Measurements from ENCODE around the gene PRKN.

Gene PRKN

DNA sequence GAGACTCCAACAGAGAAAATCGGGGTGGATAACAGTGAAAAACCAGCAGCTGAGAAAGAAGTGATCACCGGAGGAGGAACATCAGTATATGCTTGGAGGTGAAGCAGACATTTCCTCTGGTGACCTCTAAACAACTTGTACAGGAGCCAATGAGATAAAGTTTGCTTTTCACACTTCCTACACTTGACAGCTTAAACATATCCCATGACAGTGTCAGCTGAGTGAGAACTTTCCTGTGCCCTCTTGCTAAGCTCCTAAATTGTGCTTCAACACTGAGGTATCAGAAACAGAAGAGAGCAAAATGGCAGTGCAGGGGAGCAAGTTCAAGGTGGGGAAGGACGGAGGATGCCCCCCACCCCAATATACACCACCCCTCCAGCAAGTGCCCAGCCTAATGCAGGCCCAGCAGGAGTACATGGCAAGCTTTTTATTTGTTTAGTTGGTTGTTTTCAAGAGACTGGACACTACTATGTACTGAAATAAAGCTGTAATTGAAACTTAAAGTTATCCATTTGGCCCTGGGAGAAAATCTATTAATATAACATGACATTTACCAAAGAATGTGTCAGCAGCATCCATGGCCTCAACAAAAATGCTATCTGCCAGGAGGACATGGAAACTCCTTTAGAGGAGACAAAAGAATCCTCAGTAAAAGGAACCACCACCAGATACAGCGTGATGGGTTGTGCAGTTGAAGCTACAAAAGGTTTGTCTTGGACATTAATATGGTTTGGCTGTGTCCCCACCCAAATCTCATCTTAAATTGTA, 540.2 kb downstream of the PRKN start:
- no peak for DNase-seq (ENCODE audit: low read depth in 2 of 2)

DNA sequence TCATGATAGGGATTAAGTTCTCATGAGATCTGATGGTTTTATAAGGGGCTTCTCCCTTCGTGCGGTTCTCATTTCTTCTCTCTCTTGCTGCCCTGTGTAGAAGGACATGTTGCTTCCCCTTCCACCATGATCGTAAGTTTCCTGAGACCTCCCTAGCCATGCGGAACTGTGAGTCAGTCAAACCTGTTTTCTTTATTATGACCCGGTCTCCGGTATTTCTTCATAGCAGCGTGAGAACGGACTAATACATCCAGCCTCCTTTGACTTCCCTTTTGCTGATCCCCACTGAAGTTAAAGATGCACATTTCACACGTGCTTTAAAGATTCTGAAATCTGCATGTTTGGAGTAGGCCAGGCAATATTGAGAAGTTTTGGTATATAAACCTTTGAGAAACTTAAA, 543.1 kb downstream of the PRKN start:
- DNase-seq (ENCODE audit: low read depth in 2 of 2) = no peak

- no peak for DNase-seq (ENCODE audit: low read depth in 2 of 2)
Measured at GRCh38 chr6:162181741-162182401, 545.7 kb downstream of the PRKN start.

DNA sequence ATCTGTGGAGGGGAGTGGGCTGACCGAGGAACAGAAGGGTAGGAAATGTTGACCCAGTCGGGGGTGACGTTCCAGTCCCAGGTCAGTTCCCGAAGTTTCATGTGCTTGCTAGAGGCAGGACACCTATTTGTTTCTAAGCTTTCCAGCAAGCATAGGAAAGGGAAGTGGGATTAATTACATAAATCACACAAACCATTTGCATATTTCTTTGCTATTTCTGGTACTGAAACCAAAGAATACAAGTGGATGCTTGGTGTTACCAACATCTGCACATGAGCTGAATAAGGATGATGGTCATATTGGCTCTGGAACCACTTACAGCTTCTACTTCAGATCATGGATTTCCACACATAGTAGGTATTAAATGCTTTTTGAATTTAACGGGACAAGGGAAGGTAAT, 546.5 kb downstream of the PRKN start:
- DNase-seq (ENCODE audit: low read depth in 2 of 2) = no peak

DNA sequence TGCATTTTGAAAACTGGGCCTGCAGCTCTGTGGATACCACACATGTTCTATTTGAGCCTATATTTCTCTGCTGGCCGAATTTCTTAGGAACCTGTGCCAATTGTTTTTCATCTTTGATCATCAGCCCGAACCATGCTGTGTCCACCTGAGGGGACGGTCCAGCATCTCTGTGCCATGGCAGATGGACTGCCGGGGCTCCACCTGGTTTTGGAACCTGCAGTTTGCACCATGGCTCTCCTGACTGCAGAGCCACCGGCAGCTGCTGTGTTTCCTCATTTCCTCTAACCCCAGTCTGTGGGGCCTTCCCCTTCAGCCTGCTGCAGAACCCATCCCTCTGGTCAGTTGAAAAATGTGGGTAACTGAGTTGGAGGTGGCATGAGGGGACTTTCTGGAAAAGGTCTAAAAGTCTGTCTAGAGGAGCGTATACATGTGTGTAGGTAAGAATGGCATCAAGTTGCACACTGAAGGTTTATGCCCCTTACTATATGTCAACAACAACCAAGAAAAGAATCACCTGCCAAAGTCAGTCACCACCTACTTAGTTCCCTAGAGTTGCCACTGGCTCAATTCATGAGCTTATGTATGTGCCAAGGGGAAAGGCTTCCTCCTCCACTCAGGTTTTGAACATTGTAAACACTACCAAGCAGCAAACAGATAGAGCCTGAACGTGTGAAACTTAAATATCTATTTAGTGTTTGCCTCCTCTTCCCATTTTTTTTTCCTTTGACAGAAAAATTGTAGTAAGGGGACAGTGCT, 548.2 kb downstream of the PRKN start:
- no peak for DNase-seq (ENCODE audit: low read depth in 2 of 2)

GRCh38 chr6:162178666-162179065, 548.9 kb downstream of the PRKN start:
- no peak for DNase-seq (ENCODE audit: low read depth in 2 of 2)

DNA sequence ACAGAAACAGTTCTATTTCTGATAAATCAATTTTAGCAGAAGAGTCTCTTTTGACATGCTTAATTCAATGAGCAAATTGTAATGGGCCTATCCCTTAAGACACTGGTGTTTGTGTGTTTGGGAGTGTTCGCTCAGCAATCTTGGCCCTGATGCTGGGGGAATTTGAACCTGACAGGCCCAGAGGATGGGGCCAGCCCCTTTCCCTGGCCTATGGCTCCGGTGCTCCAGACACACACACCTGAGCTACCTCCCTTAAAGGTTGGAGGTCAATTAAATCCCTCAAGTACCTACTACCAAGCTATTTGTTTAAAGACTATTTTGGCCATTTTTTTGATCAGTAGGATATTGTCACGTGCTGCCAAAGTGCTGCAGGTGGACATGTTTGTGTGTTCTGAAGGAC, 549.3 kb downstream of the PRKN start:
- no peak for DNase-seq (ENCODE audit: low read depth in 2 of 2)

DNA sequence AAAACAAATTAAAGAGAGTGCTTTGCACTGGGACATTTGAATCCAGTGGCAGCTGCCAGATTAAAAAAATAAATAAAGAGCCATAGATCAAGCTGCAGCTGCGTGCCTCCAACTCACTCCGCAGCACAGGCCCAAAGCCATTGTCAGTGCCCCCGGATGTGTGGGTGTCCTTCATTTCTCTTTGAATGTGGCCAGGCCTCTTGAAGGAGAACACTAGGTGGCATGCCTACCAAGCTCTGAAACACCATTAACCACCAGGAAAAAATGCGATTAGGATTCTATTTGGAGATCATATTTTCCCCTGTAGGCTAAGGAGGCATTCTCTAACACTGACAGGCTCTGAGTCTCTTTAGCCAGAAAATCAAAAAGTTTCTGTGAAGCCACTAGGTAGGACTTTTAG, 549.8 kb downstream of the PRKN start:
- no peak for DNase-seq (ENCODE audit: low read depth in 2 of 2)

DNA sequence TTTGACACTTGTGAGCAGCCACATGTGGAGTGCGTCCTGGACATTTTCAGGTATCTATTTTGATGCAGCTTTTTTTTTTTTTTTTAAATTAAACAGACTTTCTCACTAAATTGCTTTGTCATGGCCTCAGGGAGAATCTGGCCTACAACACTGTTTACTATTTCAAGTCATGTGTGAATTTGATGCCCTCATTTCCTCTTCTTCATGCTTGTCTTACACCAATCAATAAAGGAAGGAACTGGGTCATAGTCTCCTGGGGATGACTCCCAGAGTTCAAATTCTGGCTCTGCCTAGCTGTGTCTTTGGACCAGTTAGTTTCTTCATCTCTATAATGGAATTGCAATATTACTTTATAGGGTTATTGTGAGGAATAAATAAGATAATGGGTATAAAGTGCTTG, 554.1 kb downstream of the PRKN start:
- DNase-seq (ENCODE audit: low read depth in 2 of 2) = no peak

GRCh38 chr6:162165479-162165878, 562.1 kb downstream of the PRKN start:
- no peak for DNase-seq (ENCODE audit: low read depth in 2 of 2)

DNA sequence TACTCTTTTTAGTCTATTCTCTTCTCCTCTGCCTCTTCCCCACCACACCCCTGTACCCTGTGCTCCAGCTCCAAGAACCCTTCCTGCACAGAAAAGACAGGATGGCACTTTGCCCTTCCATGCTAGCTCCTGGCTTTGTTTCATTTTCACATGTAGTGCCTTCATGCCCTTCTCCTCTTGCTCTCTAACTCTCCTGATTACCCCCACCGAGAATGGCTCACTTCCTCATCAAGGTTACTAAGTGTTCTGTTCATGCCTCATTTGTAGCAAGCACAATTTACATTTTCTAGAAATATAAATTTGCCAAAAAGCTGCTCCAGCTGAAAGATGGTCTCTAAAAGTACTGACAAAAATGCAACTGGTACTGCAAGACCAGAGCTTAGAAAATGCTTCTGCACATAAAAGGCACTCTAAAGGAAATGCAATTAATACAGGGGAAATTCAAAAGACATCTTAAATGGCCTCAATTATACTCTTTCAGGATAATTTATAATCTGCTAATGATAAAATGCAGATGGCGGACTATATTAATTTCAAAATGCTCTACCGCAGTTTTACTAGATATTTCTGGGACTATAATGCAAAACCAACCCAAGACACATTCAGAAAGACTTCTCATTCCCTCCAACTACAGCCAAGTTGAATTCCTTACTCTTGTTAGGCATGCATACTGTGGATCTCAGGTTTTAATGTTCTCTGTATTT, 570.2 kb downstream of the PRKN start:
- DNase-seq (ENCODE audit: low read depth in 2 of 2) = no peak

GRCh38 chr6:162156146-162156545, 571.4 kb downstream of the PRKN start:
- no peak for DNase-seq (ENCODE audit: low read depth in 2 of 2)

DNA sequence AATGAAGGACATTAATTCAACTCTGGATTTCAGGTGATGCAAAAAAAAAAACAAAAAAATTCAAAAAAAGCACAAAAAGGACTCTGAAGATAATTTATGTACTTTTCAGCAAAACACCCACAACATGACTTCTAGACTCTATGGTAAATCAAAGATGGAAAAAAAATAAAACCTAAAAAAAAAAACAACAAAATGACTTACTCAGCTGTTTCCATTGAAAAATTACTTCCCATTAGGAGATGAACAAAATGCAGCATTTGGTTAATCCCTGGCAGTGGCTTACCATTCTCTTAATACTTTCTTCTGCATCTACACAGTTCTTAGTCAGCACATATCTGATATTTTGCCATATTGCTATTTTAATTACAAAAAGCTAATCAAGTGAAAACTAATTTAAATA, 572.6 kb downstream of the PRKN start:
- DNase-seq (ENCODE audit: low read depth in 2 of 2) = no peak

DNA sequence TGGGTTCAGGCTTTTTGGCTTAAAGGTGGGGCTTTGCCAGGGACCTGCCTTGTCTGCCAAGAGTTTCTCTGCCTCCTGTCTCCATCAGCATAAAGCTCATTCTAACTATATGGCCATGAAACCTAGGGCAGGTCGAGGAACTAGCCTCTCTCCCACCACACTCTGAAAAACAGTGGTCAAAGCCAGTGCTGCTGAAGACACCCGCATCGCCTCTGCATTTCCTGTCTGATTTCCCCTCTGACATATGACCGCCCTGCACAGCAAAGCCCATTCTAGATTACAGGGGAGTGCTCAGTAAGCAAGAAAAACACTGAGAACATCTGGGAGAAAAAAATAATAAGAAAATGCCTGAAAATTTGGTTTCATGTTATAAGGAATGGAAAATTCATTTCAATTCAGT, 573.6 kb downstream of the PRKN start:
- no peak for DNase-seq (ENCODE audit: low read depth in 2 of 2)

GRCh38 chr6:162153120-162153519, 574.4 kb downstream of the PRKN start:
- DNase-seq (ENCODE audit: low read depth in 2 of 2) = no peak

- no peak for DNase-seq (ENCODE audit: low read depth in 2 of 2)
Measured at GRCh38 chr6:162151021-162151665, 576.4 kb downstream of the PRKN start.

DNA sequence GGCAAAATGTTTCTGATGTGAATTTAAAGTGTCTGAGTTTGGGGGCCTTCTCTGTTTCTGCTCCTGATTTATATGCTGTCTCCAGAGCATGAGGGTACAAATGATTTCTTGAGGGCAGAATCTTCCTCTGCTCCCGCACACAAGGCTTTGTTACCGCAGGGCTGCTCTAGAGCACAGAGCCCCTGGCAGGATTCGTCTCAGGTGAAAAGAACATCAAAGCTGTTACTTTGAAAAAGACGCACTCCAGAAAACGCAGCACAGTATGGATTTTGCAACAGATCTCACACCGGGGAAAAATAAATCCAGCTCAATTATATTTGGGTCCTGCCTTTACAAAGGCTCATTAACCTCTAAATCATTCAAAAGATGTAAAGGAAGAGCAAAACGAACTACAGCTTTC, 577.3 kb downstream of the PRKN start:
- DNase-seq (ENCODE audit: low read depth in 2 of 2) = no peak

GRCh38 chr6:162149786-162150185, 577.8 kb downstream of the PRKN start:
- DNase-seq (ENCODE audit: low read depth in 2 of 2) = no peak

GRCh38 chr6:162147805-162148204, 579.8 kb downstream of the PRKN start:
- no peak for DNase-seq (ENCODE audit: low read depth in 2 of 2)

DNA sequence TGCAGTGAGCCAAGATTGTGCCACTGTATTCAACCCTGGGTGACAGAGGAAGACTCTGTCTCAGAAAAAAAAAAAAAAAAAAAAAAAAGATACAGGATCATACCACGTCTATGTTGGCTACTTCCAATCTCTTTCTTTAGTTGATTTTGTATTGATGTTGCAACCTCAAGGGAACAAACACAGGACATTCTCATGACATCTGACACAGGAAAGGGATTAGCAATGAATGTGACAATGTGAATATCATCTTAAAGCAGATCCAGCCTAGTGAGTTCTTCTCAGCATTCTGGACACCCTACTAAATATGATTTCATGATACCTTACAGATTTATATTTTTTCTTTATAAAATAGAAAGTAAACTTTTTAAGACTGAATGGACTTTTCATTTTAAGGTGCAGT, 580.3 kb downstream of the PRKN start:
- no peak for DNase-seq (ENCODE audit: low read depth in 2 of 2)

- DNase-seq (ENCODE audit: low read depth in 2 of 2) = no peak
Measured at GRCh38 chr6:162140251-162140852, 587.2 kb downstream of the PRKN start.

Measured in stimulated activated CD4-positive, alpha-beta T cell treated with anti-CD3 and anti-CD28 coated beads, Interleukin-1b, Interleukin-23, amount 100 ng/mL, for 1 hour (primary cell).